GM12801 (cell line): ENCODE results near the gene HBP1.

Source experiments
- TF ChIP-seq, protein P1 (sequence below): IDR thresholded peaks from one replicate; pipeline ENCODE4 v1.5.1; 2011; ENCODE audit warnings: control low read depth; ENCODE audit not compliant: insufficient read length; ENCODE audit errors: extremely low read depth

HBP1 gene

GRCh38 chr7:107168233-107169119 is at the start of gene HBP1:
TSS of gene HBP1 (plus strand) at chr7:107169003. CDS start at chr7:107179894, 10,891 bp downstream.
- TF ChIP-seq, protein P1, sequence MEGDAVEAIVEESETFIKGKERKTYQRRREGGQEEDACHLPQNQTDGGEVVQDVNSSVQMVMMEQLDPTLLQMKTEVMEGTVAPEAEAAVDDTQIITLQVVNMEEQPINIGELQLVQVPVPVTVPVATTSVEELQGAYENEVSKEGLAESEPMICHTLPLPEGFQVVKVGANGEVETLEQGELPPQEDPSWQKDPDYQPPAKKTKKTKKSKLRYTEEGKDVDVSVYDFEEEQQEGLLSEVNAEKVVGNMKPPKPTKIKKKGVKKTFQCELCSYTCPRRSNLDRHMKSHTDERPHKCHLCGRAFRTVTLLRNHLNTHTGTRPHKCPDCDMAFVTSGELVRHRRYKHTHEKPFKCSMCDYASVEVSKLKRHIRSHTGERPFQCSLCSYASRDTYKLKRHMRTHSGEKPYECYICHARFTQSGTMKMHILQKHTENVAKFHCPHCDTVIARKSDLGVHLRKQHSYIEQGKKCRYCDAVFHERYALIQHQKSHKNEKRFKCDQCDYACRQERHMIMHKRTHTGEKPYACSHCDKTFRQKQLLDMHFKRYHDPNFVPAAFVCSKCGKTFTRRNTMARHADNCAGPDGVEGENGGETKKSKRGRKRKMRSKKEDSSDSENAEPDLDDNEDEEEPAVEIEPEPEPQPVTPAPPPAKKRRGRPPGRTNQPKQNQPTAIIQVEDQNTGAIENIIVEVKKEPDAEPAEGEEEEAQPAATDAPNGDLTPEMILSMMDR, result no peak

DNA sequence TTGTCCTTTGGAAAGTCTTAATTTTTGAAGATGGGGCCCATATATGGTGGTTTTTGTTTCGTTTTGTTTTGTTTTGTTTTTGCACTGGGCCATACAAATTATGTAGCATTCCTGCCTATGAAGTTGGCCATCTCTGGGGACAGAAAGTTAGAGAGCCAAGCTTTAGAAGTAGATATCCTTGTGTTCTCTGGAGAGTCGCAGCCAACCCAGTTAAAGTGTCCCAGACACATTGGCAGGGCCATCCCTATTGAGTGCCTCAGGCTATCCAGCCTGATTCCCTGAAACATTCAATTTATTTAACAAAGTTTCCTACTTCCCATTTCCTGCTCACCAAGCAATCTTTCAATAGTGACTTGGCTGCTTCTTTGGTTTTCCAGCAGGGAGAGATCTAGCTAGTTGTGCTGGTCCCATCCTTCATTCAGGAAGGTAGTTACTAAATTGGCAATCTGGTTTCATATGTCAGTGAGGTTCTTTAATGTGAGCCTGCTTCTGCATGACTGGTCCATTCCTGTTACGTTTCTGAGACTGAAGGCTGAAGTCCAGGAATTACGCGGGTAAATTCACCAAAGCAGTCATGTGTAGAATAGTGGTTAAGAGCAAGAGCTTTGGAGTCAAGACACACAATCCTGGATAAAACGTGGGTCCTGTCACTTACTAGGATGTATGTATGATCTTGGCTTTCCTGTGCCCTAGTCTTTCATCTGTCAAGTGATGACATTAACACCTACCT is 49.3 kb upstream of the HBP1 start:
- TF ChIP-seq, protein P1, result no peak

DNA sequence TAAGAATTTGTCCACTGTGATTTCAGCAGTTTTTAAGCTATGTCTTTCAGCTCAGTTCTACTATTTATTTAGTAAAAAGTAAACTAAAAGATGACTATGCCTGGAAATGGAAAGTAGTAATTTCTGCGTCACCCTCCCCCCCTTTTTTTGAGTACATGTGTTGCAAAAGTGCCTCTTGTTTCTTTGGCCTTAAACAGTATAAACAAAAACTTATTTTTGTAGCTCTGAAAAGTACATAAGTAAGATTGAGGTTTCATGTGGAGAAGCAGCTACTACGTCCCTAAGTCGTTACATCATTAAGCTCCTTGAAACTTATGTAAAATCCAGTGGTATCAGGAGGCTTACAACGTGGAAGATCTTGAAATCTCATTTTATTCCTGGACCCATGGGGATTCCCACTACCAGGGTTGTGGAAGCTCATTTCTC is 46.3 kb upstream of the HBP1 start:
- TF ChIP-seq, protein P1, result no peak

- TF ChIP-seq, protein P1, result no peak
Observed at GRCh38 chr7:107123392-107123791, 45.4 kb upstream of the HBP1 start.

GRCh38 chr7:107125475-107125874 is 43.3 kb upstream of the HBP1 start:
- TF ChIP-seq, protein P1, result no peak

DNA sequence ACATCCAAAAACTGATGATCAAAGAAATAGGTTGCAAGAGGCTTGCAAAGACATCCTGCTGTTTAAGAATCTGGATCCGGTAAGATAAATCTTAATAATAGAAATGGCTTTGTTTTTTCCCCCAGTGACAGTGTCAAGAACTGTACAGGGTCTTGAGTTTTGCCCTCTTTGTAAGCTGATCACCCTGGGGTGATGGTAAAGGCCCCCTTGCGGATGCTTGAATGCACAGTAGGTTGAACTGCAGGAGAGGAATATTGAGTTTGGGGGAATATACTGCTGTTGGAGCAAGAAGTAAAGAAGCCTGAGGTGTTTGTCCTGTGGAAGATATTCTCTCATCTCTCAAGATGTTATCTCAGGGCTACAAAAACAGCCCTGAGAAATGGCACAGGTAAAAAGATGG is 40.6 kb upstream of the HBP1 start:
- TF ChIP-seq, protein P1, result no peak

GRCh38 chr7:107128748-107129147 is 40.1 kb upstream of the HBP1 start:
- TF ChIP-seq, protein P1, result no peak
